ENCODE data around the gene SEMA7A.

Gene SEMA7A

DNA sequence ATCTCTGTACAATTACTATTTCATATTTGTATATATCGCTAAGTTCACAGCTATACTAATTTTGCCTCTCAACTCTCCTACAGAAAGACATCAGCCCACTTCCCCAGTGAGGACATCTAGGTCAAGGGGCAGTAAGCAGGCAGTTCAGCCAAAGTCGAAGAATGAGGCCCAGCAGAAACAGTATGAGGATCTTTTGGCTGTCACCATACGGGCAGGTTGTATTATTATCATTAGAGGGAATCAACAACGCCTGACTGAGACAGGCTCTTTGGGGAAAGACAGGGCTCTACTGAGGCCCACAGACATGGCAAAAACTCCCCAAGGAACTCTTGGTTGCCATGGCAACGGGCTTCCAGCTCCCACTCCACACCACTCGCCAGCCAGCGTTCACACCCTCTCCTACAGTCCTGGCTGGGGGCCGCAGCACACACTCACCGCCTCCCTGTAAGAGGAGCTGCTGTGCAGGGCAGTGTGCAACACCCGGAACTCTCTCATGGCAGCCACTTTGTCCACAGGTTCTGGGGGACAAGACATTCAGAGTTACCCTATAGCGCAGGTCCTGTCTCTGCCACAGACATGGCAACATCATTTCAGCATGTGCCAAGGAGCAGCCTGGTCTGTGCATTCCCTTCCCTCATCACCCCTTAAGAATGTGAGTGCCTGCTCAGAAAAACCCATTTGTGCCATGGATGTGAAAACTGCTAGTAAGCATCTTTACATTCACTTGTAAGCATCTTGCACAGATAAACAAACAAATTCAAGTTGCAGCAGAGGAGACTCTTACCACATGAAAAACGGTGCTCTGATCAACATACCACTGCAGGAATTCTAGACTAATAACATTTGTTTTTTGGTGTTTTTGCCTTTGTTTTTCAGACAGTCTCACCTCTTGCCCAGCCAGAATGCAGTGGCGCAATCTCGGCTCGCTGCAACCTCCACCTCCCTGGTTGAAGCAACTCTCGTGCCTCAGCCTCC is 18.4 kb upstream of the SEMA7A start:
- no peak for DNase-seq (ENCODE audit: low read depth)

DNA sequence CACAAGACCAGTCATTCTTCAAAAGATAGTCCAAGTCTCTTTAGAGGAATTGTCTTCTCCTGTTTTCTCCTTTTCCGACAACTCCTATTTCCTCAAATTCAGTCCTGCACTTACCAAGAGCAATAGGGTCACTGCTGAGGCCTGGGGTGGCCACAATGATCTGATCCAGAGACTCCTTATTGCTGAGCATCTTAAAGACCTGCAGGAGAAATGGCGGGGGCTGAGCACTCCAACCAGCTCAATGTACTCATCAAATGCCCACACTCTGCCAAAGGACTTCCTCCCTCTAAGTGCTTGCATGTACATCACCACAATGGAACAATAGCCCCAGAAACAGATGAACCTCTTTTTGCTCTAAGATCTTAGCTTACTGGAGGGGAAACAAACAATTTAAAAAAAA is 17.6 kb upstream of the SEMA7A start:
- DNase-seq (ENCODE audit: low read depth), result no peak

DNA sequence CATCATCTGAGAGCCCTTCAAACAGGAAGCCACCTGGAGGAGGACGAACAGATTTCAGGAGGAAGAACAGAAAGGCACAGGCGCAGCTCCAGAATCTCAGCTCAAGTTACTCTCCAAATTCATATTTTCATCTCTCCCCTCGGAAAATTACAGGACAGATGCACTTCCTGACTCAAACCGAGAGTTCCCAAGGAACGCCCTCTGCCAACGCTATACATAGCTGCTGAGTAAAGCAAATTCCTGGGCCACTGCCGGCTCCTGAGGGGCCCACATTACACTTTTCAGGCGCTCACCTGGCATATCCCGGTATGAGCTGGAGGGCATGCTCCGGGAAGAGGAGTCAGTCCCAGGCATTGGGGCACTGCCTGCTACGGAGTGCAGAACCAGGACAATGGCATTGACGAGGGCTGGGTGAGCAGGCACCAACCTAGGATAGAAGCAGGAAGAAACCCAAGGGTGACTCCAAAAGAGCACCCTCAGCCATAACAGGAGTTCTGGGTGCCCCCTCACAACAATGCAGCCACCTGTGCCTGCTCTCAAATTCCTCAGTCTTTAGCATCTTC is 16.0 kb upstream of the SEMA7A start:
- no peak for DNase-seq (ENCODE audit: low read depth)

GRCh38 chr15:74449095-74449494 is 15.3 kb upstream of the SEMA7A start:
- no peak for DNase-seq (ENCODE audit: low read depth)

DNA sequence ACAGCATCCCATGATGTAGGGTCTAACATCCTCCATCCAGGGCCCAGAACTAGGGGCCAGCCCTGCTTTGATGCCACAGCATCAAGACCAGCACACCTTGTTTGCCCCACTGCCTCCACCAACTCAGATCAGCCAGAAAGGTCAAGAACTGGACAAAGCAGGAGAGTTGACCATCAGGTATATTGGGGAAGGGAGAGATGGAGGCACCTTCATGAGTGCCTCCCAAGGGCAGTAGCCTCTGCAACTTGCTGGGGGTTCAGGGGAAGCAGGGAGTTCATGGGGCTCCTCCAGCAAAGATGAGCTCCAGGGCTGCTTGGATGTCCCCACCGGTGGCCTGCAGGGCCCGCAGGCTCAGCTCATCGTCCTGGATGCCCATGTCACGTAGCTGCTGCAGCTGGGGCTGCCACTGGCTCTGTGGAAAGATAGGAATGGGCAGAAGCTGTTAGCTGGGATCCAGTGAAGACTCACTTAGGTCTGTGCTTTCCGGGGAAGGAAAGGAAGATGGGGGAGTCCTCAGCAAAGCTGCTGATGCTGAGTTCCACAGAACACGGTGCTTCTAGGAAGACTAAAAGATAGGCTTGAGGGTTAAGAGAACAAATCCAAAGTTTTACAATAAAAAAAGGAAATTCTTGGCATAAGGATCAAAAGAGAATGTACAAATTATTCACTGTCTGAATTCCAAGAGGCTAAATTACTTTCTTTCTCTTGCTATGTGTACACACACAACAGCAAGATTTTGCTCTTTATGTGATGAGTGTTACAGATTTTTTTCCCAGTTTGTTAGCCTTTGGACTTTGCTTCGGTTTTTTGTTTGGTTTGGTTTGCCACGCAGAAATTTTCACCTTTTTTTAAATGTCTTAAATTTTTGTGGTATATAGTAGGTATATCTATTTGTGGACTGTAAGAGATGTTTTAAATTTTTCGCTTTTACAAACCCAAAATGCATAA is 12.3 kb upstream of the SEMA7A start:
- DNase-seq (ENCODE audit: low read depth), result no peak

GRCh38 chr15:74444106-74445062 is 10.6 kb upstream of the SEMA7A start:
- DNase-seq (ENCODE audit: low read depth), result no peak

GRCh38 chr15:74443100-74443909 is 9.5 kb upstream of the SEMA7A start:
- no peak for DNase-seq (ENCODE audit: low read depth)

GRCh38 chr15:74442604-74443003 is 8.8 kb upstream of the SEMA7A start:
- no peak for DNase-seq (ENCODE audit: low read depth)

GRCh38 chr15:74442063-74442462 is 8.3 kb upstream of the SEMA7A start:
- no peak for DNase-seq (ENCODE audit: low read depth)

DNA sequence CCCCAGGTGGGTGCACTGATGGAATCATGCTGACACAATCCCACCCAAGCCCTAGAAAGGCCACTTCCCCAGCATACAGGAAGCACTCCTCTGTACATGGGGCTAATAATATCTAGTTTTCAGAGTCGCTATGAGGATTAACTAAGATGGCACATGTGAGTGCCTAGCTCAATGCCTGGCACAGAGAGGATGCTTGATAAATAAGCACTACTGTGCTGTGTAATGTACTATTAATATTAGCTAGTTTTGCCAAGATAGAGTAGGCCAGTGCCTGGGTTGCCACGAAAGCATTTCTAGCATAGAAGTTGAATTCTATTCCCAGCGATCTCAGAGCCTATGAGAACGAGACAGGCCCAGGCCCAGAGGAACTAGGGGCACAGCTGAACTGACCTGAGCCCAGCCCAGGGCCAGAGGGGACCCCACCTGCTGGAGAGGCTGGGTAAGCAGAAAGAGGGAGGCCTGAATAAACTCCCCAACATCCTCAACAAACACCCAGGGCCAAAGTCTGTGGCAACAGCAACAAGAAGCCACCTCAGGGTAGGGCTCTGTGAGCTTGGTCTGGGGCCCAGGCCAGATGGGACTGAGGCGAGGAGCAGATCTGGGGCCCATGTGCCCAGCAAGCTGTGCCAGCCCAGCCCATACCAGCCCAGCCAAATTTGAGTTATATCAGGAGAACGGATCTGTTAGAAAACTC is 7.6 kb upstream of the SEMA7A start:
- no peak for DNase-seq (ENCODE audit: low read depth)

- DNase-seq (ENCODE audit: low read depth), result peak; percentile 74
Observed at GRCh38 chr15:74438721-74439316, 5.1 kb upstream of the SEMA7A start.

GRCh38 chr15:74438206-74438605 is 4.4 kb upstream of the SEMA7A start:
- DNase-seq (ENCODE audit: low read depth), result no peak

DNA sequence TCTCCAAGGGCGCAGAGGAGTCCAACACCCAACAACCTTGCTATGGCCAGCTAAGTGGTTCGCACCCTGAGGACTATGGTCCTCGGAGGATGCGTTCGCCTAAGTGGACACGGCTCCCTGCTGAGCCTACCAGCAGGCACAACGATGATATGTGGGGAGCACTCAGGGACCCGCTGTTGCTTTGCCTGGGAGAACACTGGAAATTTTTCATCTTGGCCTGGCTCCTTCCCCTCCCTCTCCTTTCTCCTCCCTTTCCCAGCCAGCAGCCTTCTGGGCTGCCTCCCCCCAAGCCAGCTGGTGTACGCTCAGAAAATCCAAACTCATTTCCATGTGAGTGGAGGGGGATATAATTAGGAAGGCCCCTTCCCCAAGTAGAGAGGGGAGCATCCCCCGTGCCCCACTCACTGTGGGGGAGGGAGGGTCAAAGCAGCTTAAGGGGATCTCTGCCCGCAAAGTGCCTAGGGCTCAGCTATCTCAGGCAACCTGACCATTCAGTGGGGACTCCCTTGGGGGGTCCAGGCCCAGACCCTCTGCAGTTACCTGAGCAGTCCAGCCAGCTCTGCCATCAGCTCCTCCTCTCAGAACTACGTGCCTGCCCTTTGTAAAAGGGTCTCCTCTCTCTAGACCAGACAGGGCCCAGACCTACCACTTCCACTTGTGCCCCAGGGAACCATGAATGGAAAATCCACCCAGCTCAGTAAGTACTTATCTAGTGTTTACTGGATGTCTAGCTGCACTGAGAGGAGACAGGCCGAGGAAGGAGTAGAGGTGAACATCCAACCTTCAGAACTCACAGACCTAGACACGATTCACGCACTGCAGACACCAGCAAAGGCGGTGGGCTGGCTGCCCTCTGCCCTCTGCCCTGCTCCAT is 742 bp upstream of the SEMA7A start:
- DNase-seq (ENCODE audit: low read depth), result no peak

DNA sequence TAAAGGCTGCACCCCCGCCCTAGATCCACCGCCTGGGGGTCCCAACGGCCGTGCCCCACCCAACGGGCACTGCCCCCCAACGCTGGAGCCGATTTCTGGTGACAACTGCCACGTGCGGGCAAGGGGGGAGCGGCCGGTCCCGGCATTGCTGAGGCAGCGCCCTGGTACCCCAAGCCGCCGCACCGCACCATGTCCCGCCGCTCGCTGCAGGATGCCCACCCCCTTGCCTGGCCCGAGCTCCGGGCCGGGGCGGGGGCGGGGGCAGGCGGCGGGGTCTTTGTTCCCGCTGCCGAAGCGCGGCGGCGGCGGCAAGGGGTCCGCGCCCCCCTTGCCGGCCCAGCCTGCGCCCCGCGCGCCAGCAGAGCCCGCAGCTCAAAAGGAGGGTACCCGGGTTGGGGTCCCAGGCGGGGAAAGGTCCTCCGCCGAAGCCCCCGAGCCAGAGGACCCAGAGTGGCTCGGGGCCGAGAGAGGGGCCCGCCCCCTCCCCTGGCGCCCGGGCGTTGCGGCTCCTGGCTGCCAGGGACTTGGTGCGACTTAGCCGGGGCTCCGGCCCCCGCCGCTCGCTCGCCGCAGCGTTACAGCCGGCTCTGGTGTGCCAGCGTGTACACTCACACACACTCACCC is 678 bp downstream of the SEMA7A start:
- DNase-seq (ENCODE audit: low read depth), result no peak

GRCh38 chr15:74432271-74432967 is 1.3 kb downstream of the SEMA7A start:
- no peak for DNase-seq (ENCODE audit: low read depth)

GRCh38 chr15:74431645-74432044 is 2.1 kb downstream of the SEMA7A start:
- no peak for DNase-seq (ENCODE audit: low read depth)

- no peak for DNase-seq (ENCODE audit: low read depth)
Observed at GRCh38 chr15:74431116-74431515, 2.6 kb downstream of the SEMA7A start.

All from activated T-cell treated with anti-CD3 and anti-CD28 coated beads for 24 hours (primary cell).